ENCODE data around the gene DNER. TPM values are rescaled to one million over a fixed set of nuclear protein-coding genes. Genes with fewer than 3 reads are reported as not detected.

Gene DNER
- total RNA-seq, 1 experiment from 2014 or later, result 0.28 TPM

- Histone ChIP-seq H3K36me3 (ENCODE audit: low read depth) (no peaks in the 10 kb centered on the region), H3F3A (ENCODE audit: insufficient read depth, low read depth) (peaks cover 15% of the 10 kb centered on the region), H3K79me2 (ENCODE audit: low read depth) (no peaks in the 10 kb centered on the region), H3K27ac (no peak overlapping the region), H4K20me1 (ENCODE audit: insufficient read depth) (no peaks in the 10 kb centered on the region), H3K9me3 (ENCODE audit: insufficient read depth, low read depth) (no peaks in the 10 kb centered on the region), H3K4me3 (peak overlapping the region; percentile 31; the same call in 1 of the 2 replicates), H3K4me1 (replicated peaks; ENCODE audit: insufficient read depth) (peaks cover 17% of the 10 kb centered on the region), H3K4me2 (peak overlapping the region; percentile 68), H3K27me3 (ENCODE audit: insufficient read depth, low read depth) (no peaks in the 10 kb centered on the region), H3K9me2 (ENCODE audit: insufficient read depth) (no peaks in the 10 kb centered on the region), H2AFZ (0 out of 2 replicates have a peak overlapping the region, but pooled peaks have one; percentile 65)
- BruUV-seq (replicated peaks), result no TSS peak
- ChIA-PET CTCF (interaction anchor here (0.8 kb wide), 1 partner anchor 162 kb away, joined by 20 read pairs; no protein-coding TSS in a partner anchor), POLR2A (ENCODE audit: unreplicated experiment) (interaction anchor here (0.6 kb wide), 1 partner anchor 8 kb away, joined by 3 read pairs; no protein-coding TSS in a partner anchor)
- DNase-seq, result peak; percentile 83 to 98
- intact Hi-C loops (cut with micrococcal nuclease; ENCODE audit: unreplicated experiment), result loop anchor here (2.0 kb wide), 1 partner anchor 44 kb away; no protein-coding TSS in a partner anchor
- TF ChIP-seq EZH2 (IDR thresholded peaks at IDR 0.05; ENCODE audit: low read depth), result no peak
- TF ChIP-seq CTCF (conservative IDR thresholded peaks at IDR 0.05), result no peak
These were observed 225.3 kb downstream of the DNER start for GRCh38 chr2:229489016-229489415.

GRCh38 chr2:229488232-229488631, 226.1 kb downstream of the DNER start:
- no peak for DNase-seq
- POLR2A ChIA-PET (ENCODE audit: unreplicated experiment), result no interaction called here
- CTCF ChIA-PET, result no interaction called here
- H3K79me2 ChIP-seq (ENCODE audit: low read depth), result no peaks in the 10 kb centered on the region
- peaks cover 15% of the 10 kb centered on the region for H3F3A ChIP-seq (ENCODE audit: insufficient read depth, low read depth)
- no peak overlapping the region for H3K4me3 ChIP-seq
- peak overlapping the region; percentile 50 for H3K4me2 ChIP-seq
- H3K9me3 ChIP-seq (ENCODE audit: insufficient read depth, low read depth), result no peaks in the 10 kb centered on the region
- H3K27ac ChIP-seq, result no peak overlapping the region
- no peaks in the 10 kb centered on the region for H4K20me1 ChIP-seq (ENCODE audit: insufficient read depth)
- no peaks in the 10 kb centered on the region for H3K36me3 ChIP-seq (ENCODE audit: low read depth)
- TF ChIP-seq CTCF (conservative IDR thresholded peaks at IDR 0.05) (no peak), EZH2 (IDR thresholded peaks at IDR 0.05; ENCODE audit: low read depth) (no peak)
- no peaks in the 10 kb centered on the region for H3K9me2 ChIP-seq (ENCODE audit: insufficient read depth)
- no TSS peak for BruUV-seq (replicated peaks)
- no peaks in the 10 kb centered on the region for H3K27me3 ChIP-seq (ENCODE audit: insufficient read depth, low read depth)
- peaks cover 17% of the 10 kb centered on the region for H3K4me1 ChIP-seq (replicated peaks; ENCODE audit: insufficient read depth)
- no peak overlapping the region for H2AFZ ChIP-seq
- intact Hi-C loops (cut with micrococcal nuclease; ENCODE audit: unreplicated experiment), result loop anchor here (2.0 kb wide), 1 partner anchor 43 kb away; no protein-coding TSS in a partner anchor

GRCh38 chr2:229486673-229487072, 227.7 kb downstream of the DNER start:
- H4K20me1 ChIP-seq (ENCODE audit: insufficient read depth), result no peaks in the 10 kb centered on the region
- no peak overlapping the region for H3K4me3 ChIP-seq
- intact Hi-C loops (cut with micrococcal nuclease; ENCODE audit: unreplicated experiment), result no loop called here
- POLR2A ChIA-PET (ENCODE audit: unreplicated experiment), result no interaction called here
- TF ChIP-seq EZH2 (IDR thresholded peaks at IDR 0.05; ENCODE audit: low read depth) (no peak), CTCF (conservative IDR thresholded peaks at IDR 0.05) (no peak)
- no peaks in the 10 kb centered on the region for H3K79me2 ChIP-seq (ENCODE audit: low read depth)
- H3K4me2 ChIP-seq, result no peak overlapping the region
- H3K36me3 ChIP-seq (ENCODE audit: low read depth), result no peaks in the 10 kb centered on the region
- no peaks in the 10 kb centered on the region for H3K9me2 ChIP-seq (ENCODE audit: insufficient read depth)
- no peak overlapping the region for H3K27ac ChIP-seq
- CTCF ChIA-PET, result no interaction called here
- no peak for DNase-seq
- H3F3A ChIP-seq (ENCODE audit: insufficient read depth, low read depth), result peaks cover 15% of the 10 kb centered on the region
- no peaks in the 10 kb centered on the region for H3K27me3 ChIP-seq (ENCODE audit: insufficient read depth, low read depth)
- H3K9me3 ChIP-seq (ENCODE audit: insufficient read depth, low read depth), result no peaks in the 10 kb centered on the region
- H2AFZ ChIP-seq, result no peak overlapping the region
- no TSS peak for BruUV-seq (replicated peaks)
- peaks cover 17% of the 10 kb centered on the region for H3K4me1 ChIP-seq (replicated peaks; ENCODE audit: insufficient read depth)
